Thyroid gland (tissue), 4 donors: ENCODE data around the gene ZP1.

ENCODE experiments used
- POLR2A ChIP-seq, 2 donors: fragments of 450-650 bp; IDR thresholded peaks; one replicate each; pipeline ENCODE4 v1.6.1; 2017; ENCODE audit warnings: antibody characterized with exemption in 2 of 2, mild to moderate bottlenecking in 2 of 2, moderate library complexity in 1 of 2
- TF ChIP-seq, protein P1 (sequence below), 6 experiments: fragments of 200-600 bp in 3 of 6; fragments of 450-650 bp in 3 of 6; sonication (generic) in 3 of 6; IDR thresholded peaks; one replicate each; pipeline ENCODE4 v1.5.1; 2016 to 2019; ENCODE audit warnings: antibody characterized with exemption in 6 of 6, mild to moderate bottlenecking in 2 of 6, inconsistent platforms in 1 of 6, moderate library complexity in 1 of 6

DNA sequence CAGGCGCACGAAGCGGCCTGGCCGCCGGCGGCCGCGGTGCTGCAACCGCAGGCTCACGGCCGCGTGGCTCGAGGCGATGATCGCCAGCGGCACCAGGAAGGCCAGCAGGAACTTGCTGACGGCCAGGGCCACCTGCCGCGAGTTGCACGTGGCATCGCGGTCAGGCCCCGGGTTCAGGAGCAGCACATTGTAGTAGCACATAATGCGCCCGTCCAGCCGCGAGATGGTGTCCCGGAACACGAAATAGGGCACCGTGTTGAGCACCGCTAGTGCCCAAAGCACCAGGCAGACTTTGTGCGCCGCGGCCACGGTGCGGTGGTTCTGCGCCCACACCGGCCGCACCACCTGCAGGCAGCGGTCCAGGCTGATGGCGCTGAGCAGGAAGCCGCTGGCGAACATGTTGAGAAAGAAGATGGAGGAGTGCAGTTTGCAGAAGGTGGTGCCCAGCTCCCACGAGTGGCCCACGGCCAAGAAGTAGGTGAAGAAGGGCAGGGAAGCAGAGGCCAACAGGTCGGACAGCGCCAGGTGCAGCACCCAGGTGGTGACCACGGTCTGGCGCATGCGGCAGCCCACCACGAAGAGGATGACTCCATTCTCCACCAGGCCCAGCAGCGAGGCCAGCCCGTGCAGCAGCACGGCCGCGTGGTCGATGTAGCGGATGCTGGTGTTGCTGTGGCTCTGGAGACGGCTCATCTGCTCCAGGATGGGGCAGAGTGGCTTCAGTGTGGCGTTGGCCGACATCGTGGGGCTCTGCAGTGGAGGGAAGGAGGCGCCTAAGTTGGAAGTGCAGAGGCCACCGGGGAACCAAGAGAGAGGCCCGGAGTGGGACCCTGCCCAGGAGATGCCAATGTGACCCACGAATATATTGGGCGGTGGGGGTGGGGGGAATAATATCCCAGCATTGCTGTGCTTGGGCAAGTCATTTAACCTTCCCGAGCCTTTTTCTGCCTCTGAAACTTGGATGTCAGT, 14.1 kb upstream of the ZP1 start:
- TF ChIP-seq, protein P1, sequence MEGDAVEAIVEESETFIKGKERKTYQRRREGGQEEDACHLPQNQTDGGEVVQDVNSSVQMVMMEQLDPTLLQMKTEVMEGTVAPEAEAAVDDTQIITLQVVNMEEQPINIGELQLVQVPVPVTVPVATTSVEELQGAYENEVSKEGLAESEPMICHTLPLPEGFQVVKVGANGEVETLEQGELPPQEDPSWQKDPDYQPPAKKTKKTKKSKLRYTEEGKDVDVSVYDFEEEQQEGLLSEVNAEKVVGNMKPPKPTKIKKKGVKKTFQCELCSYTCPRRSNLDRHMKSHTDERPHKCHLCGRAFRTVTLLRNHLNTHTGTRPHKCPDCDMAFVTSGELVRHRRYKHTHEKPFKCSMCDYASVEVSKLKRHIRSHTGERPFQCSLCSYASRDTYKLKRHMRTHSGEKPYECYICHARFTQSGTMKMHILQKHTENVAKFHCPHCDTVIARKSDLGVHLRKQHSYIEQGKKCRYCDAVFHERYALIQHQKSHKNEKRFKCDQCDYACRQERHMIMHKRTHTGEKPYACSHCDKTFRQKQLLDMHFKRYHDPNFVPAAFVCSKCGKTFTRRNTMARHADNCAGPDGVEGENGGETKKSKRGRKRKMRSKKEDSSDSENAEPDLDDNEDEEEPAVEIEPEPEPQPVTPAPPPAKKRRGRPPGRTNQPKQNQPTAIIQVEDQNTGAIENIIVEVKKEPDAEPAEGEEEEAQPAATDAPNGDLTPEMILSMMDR (IDR thresholded peaks at IDR 0.05) = no peak
- no peak for TF ChIP-seq POLR2A (IDR thresholded peaks at IDR 0.05)
